ENCODE results near the gene PROB1.

GRCh38 chr5:139425497-139425896 lies 30.6 kb upstream of the PROB1 start:
- TF ChIP-seq CTCF (IDR thresholded peaks at IDR 0.05 in 4 of 5, conservative IDR thresholded peaks at IDR 0.05 in 1 of 5) (no peak), POLR2A (IDR thresholded peaks at IDR 0.05) (no peak)

Measured in gastrocnemius medialis (tissue), 4 donors.